KMS-11 (cell line): ENCODE results near the gene FHOD3.

Source experiments
- H2AFZ ChIP-seq: fragments of 200-600 bp; sonication (generic); 2 replicates; pipeline ENCODE4 v1.6.1; 2016; ENCODE audit warnings: antibody characterized with exemption, mixed run types, low read depth
- H3K27ac ChIP-seq: fragments of 200-600 bp; sonication (generic); 2 replicates; pipeline ENCODE4 v1.6.1; 2016; ENCODE audit warnings: mild to moderate bottlenecking, mixed run types
- H3K27me3 ChIP-seq: fragments of 200-600 bp; sonication (generic); 2 replicates; pipeline ENCODE4 v1.6.1; 2017; ENCODE audit warnings: mild to moderate bottlenecking, low read depth, mixed run types, moderate library complexity; ENCODE audit not compliant: insufficient read depth
- H3K36me3 ChIP-seq: fragments of 200-600 bp; sonication (generic); 2 replicates; pipeline ENCODE4 v1.6.1; 2017; ENCODE audit warnings: mild to moderate bottlenecking, mixed run types; ENCODE audit not compliant: insufficient read depth
- H3K4me1 ChIP-seq: fragments of 200-600 bp; sonication (generic); 2 replicates; pipeline ENCODE4 v1.6.1; 2016; ENCODE audit warnings: mild to moderate bottlenecking, low read depth, mixed run types; ENCODE audit not compliant: poor library complexity, severe bottlenecking
- H3K4me2 ChIP-seq: fragments of 200-600 bp; sonication (generic); 2 replicates; pipeline ENCODE4 v1.7.0; 2016; ENCODE audit warnings: mild to moderate bottlenecking, mixed run types
- H3K4me3 ChIP-seq: fragments of 200-600 bp; sonication (generic); IDR thresholded peaks from 2 replicates; pipeline ENCODE4 v1.6.1; 2017; ENCODE audit warnings: low read depth, low read length, mixed read lengths; ENCODE audit not compliant: insufficient read depth
- H3K79me2 ChIP-seq: fragments of 200-600 bp; sonication (generic); 2 replicates; pipeline ENCODE4 v1.6.1; 2016; ENCODE audit warnings: low read depth, mixed run types; ENCODE audit not compliant: insufficient read depth
- H3K9ac ChIP-seq: fragments of 200-600 bp; sonication (generic); 2 replicates; pipeline ENCODE4 v1.6.1; 2016; ENCODE audit warnings: mild to moderate bottlenecking, mixed run types
- H4K20me1 ChIP-seq: fragments of 200-600 bp; sonication (generic); 2 replicates; pipeline ENCODE4 v1.6.1; 2016; ENCODE audit warnings: mild to moderate bottlenecking, mixed run types; ENCODE audit not compliant: insufficient read depth
- TF ChIP-seq, protein P1 (sequence below): fragments of 200-600 bp; sonication (generic); conservative IDR thresholded peaks from 2 replicates; pipeline ENCODE4 v1.6.1; 2017; ENCODE audit warnings: low read depth, mild to moderate bottlenecking, antibody characterized with exemption, low read length, moderate library complexity, mixed read lengths

The FHOD3 gene

GRCh38 chr18:36653870-36654269 is 356.4 kb downstream of the FHOD3 start:
- no peaks in the 10 kb centered on the region for H4K20me1 ChIP-seq
- TF ChIP-seq, protein P1, sequence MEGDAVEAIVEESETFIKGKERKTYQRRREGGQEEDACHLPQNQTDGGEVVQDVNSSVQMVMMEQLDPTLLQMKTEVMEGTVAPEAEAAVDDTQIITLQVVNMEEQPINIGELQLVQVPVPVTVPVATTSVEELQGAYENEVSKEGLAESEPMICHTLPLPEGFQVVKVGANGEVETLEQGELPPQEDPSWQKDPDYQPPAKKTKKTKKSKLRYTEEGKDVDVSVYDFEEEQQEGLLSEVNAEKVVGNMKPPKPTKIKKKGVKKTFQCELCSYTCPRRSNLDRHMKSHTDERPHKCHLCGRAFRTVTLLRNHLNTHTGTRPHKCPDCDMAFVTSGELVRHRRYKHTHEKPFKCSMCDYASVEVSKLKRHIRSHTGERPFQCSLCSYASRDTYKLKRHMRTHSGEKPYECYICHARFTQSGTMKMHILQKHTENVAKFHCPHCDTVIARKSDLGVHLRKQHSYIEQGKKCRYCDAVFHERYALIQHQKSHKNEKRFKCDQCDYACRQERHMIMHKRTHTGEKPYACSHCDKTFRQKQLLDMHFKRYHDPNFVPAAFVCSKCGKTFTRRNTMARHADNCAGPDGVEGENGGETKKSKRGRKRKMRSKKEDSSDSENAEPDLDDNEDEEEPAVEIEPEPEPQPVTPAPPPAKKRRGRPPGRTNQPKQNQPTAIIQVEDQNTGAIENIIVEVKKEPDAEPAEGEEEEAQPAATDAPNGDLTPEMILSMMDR: no peak
- H3K4me1 ChIP-seq: no peaks in the 10 kb centered on the region

GRCh38 chr18:36655074-36655473 is 357.6 kb downstream of the FHOD3 start:
- no peaks in the 10 kb centered on the region for H4K20me1 ChIP-seq
- H3K4me1 ChIP-seq: no peaks in the 10 kb centered on the region
- no peaks in the 10 kb centered on the region for H3K36me3 ChIP-seq
- H3K27me3 ChIP-seq: no peaks in the 10 kb centered on the region
- H3K27ac ChIP-seq: no peak overlapping the region
- no peak overlapping the region for H3K4me2 ChIP-seq
- H3K4me3 ChIP-seq: no peak overlapping the region
- TF ChIP-seq, protein P1: no peak
- no peaks in the 10 kb centered on the region for H3K79me2 ChIP-seq
- H2AFZ ChIP-seq: no peak overlapping the region
- no peak overlapping the region for H3K9ac ChIP-seq

More at GRCh38 chr18:36653870-36654269, 356.4 kb downstream of the FHOD3 start:
- Histone ChIP-seq H3K27me3 (no peaks in the 10 kb centered on the region), H2AFZ (no peak overlapping the region), H3K79me2 (no peaks in the 10 kb centered on the region), H3K4me3 (no peak overlapping the region), H3K9ac (no peak overlapping the region), H3K27ac (no peak overlapping the region), H3K36me3 (no peaks in the 10 kb centered on the region), H3K4me2 (no peak overlapping the region)

DNA sequence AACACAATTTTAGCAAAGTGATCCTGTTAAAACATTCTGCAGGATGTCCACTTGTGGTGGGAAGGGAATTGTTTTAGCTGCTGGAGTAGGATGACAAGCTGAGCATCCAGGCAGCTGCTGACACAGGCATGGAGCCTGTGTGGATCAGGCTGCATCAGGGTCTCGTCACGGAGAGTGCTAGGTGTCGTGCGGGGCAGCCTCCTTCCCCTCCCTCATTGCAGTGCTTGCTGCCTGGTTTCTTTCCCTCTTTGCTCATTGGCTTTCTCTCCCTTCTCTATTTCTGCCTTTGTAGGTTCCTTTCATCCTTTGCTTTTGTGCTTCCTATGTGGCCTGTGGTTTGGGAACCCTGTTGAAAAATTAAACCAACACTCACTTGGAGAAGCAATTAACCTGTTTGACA is 358.4 kb downstream of the FHOD3 start:
- H2AFZ ChIP-seq: no peak overlapping the region
- no peak overlapping the region for H3K4me2 ChIP-seq
- TF ChIP-seq, protein P1: no peak
- no peak overlapping the region for H3K9ac ChIP-seq
- H4K20me1 ChIP-seq: no peaks in the 10 kb centered on the region
- no peaks in the 10 kb centered on the region for H3K27me3 ChIP-seq
- H3K4me1 ChIP-seq: no peaks in the 10 kb centered on the region
- H3K36me3 ChIP-seq: no peaks in the 10 kb centered on the region
- H3K27ac ChIP-seq: no peak overlapping the region
- no peak overlapping the region for H3K4me3 ChIP-seq
- no peaks in the 10 kb centered on the region for H3K79me2 ChIP-seq

DNA sequence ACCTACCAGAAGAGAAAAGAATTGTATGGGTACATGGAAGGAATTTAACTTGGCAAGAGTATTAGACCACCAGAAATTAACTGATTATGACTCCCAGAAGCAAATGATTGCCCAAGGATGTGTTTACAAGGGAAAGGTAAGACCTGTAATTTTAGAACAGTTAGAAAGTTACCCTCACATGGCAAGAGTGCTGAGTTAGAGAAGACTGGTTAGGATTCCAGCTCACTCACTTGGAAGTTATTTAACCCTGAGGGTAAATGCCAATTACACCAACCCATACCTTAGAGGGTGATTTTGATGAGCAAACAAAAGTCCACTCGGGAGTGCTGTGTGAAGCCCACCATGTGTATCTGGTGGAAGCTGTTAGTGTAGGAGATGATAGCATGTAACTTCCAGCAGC is 361.1 kb downstream of the FHOD3 start:
- no peak overlapping the region for H3K27ac ChIP-seq
- no peaks in the 10 kb centered on the region for H3K4me1 ChIP-seq
- no peak overlapping the region for H2AFZ ChIP-seq
- H3K79me2 ChIP-seq: no peaks in the 10 kb centered on the region
- H3K4me3 ChIP-seq: no peak overlapping the region
- no peaks in the 10 kb centered on the region for H3K27me3 ChIP-seq
- H3K4me2 ChIP-seq: no peak overlapping the region
- H3K36me3 ChIP-seq: no peaks in the 10 kb centered on the region
- H3K9ac ChIP-seq: no peak overlapping the region
- H4K20me1 ChIP-seq: no peaks in the 10 kb centered on the region
- TF ChIP-seq, protein P1: no peak
